Caco-2 (cell line): ENCODE data around the gene IL17RB. TPM values are rescaled to one million over a fixed set of nuclear protein-coding genes. Genes with fewer than 3 reads are reported as not detected.

Experiments used
- BruUV-seq: library from RNA; stranded (reverse); fragments of 400-500 nt; replicated peaks from 2 replicates; lab custom pipeline; 2021; lab: Mats Ljungman, UMichigan
- CTCF ChIA-PET: fragments of 300-600 bp; sonication (Branson Sonifier 250); formaldehyde crosslinking; loops from one replicate; lab custom pipeline; 2022; ENCODE audit warnings: antibody characterized with exemption; lab: Charles Lee
- POLR2A ChIA-PET: fragments of 300-600 bp; sonication (Branson Sonifier 250); formaldehyde crosslinking; loops from one replicate; lab custom pipeline; 2022; ENCODE audit warnings: antibody characterized with exemption; lab: Charles Lee
- DNase-seq, 2 experiments: peaks; one replicate each; pipeline versions ENCODE4 v3.0.0 to v3.0.0-alpha.2; 2020 to 2022
- H3K27me3 ChIP-seq: replicated peaks from 2 replicates; pipeline ENCODE4 v1.6.0; 2011; ENCODE audit warnings: low read length; ENCODE audit not compliant: control insufficient read depth, insufficient read depth
- H3K36me3 ChIP-seq: 2 replicates; pipeline ENCODE4 v1.5.1; 2011; ENCODE audit warnings: low read length; ENCODE audit not compliant: control insufficient read depth, insufficient read depth
- H3K4me1 ChIP-seq: fragments of 250-450 bp; sonication (Bioruptor Pico); 2 replicates; pipeline ENCODE4 v1.5.1; 2020; ENCODE audit warnings: mild to moderate bottlenecking
- H3K4me3 ChIP-seq: 2 replicates; pipeline ENCODE4 v1.5.1; 2011; ENCODE audit warnings: low read depth, mild to moderate bottlenecking, control low read depth, low read length
- H3K9me3 ChIP-seq: fragments of 250-450 bp; sonication (Bioruptor Pico); 2 replicates; pipeline ENCODE4 v1.5.1; 2020; ENCODE audit warnings: mild to moderate bottlenecking, moderate library complexity
- H3K27ac Mint-ChIP-seq: one replicate; pipeline ENCODE4 v1.8.0; 2022; ENCODE audit warnings: mixed read lengths; ENCODE audit not compliant: unreplicated experiment
- H3K27me3 Mint-ChIP-seq: one replicate; pipeline ENCODE4 v1.8.0; 2022; ENCODE audit warnings: mixed read lengths; ENCODE audit not compliant: insufficient read depth, unreplicated experiment
- H3K36me3 Mint-ChIP-seq: one replicate; pipeline ENCODE4 v1.8.0; 2022; ENCODE audit warnings: mild to moderate bottlenecking, mixed read lengths; ENCODE audit not compliant: insufficient read depth, unreplicated experiment
- H3K4me1 Mint-ChIP-seq: one replicate; pipeline ENCODE4 v1.8.0; 2022; ENCODE audit warnings: low read depth, mixed read lengths; ENCODE audit not compliant: unreplicated experiment
- H3K4me3 Mint-ChIP-seq: one replicate; pipeline ENCODE4 v1.8.0; 2022; ENCODE audit warnings: mild to moderate bottlenecking, moderate library complexity, mixed read lengths; ENCODE audit not compliant: unreplicated experiment
- H3K9me3 Mint-ChIP-seq: one replicate; pipeline ENCODE4 v1.8.0; 2022; ENCODE audit warnings: mixed read lengths; ENCODE audit not compliant: unreplicated experiment
- CTCF ChIP-seq, 2 experiments: fragments of 200-600 bp in 1 of 2; IDR thresholded peaks; 1 replicate in 1 of 2; 2 replicates in 1 of 2; pipeline versions ENCODE4 v1.5.1 to v1.8.0; 2011 to 2022; ENCODE audit warnings: antibody characterized with exemption in 1 of 2, control low read depth in 1 of 2, inconsistent platforms in 1 of 2, low read depth in 1 of 2, low read length in 1 of 2, mild to moderate bottlenecking in 1 of 2, moderate library complexity in 1 of 2; ENCODE audit not compliant: insufficient read depth in 1 of 2, severe bottlenecking in 1 of 2, unreplicated experiment in 1 of 2
- intact Hi-C: fragments of 100-400 bp; cut with micrococcal nuclease; formaldehyde crosslinking; loops from one replicate; pipeline ENCODE4 v1.10.0; 2022; ENCODE audit not compliant: unreplicated experiment
- total RNA-seq: library from RNA; stranded (reverse); gene quantifications from 2 replicates; pipeline ENCODE4 v1.2.3, GENCODE V29; 2022

IL17RB gene
- total RNA-seq, 1 experiment from 2014 or later: 27.5 TPM

GRCh38 chr3:53883008-53883407, 36.6 kb downstream of the IL17RB start:
- H3K36me3 Mint-ChIP-seq: peaks cover 38% of the 10 kb centered on the region
- BruUV-seq: no TSS peak
- ChIA-PET POLR2A (no interaction called here), CTCF (no interaction called here)
- intact Hi-C loops: no loop called here
- H3K4me1 Mint-ChIP-seq: peaks cover 21% of the 10 kb centered on the region
- no peaks in the 10 kb centered on the region for H3K27me3 Mint-ChIP-seq
- H3K4me3 Mint-ChIP-seq: peak overlapping the region; percentile 93
- no peak for TF ChIP-seq CTCF (IDR thresholded peaks at IDR 0.05; ENCODE audit: insufficient read depth in 1 of 2, low read depth in 1 of 2, low read length in 1 of 2, severe bottlenecking in 1 of 2, unreplicated experiment in 1 of 2)
- no peaks in the 10 kb centered on the region for H3K9me3 Mint-ChIP-seq
- H3K4me3 ChIP-seq: no peak overlapping the region
- no peak overlapping the region for H3K27ac Mint-ChIP-seq
- no peaks in the 10 kb centered on the region for H3K9me3 ChIP-seq
- no peaks in the 10 kb centered on the region for H3K27me3 ChIP-seq
- H3K4me1 ChIP-seq: peaks cover 13% of the 10 kb centered on the region
- peaks cover 2% of the 10 kb centered on the region; the same call in 1 of the 2 replicates for H3K36me3 ChIP-seq
- no peak for DNase-seq

- intact Hi-C loops: no loop called here
- H3K27ac Mint-ChIP-seq: no peak overlapping the region
- no peak for TF ChIP-seq CTCF (IDR thresholded peaks at IDR 0.05; ENCODE audit: insufficient read depth in 1 of 2, low read depth in 1 of 2, low read length in 1 of 2, severe bottlenecking in 1 of 2, unreplicated experiment in 1 of 2)
- H3K36me3 Mint-ChIP-seq: peaks cover 29% of the 10 kb centered on the region
- no peaks in the 10 kb centered on the region for H3K27me3 Mint-ChIP-seq
- DNase-seq: no peak
- H3K4me3 ChIP-seq: no peak overlapping the region
- H3K4me3 Mint-ChIP-seq: no peak overlapping the region
- H3K4me1 Mint-ChIP-seq: peaks cover 21% of the 10 kb centered on the region
- no peaks in the 10 kb centered on the region for H3K9me3 Mint-ChIP-seq
- peaks cover 13% of the 10 kb centered on the region for H3K4me1 ChIP-seq
- no peaks in the 10 kb centered on the region for H3K27me3 ChIP-seq
- POLR2A ChIA-PET: no interaction called here
- CTCF ChIA-PET: no interaction called here
- H3K36me3 ChIP-seq: no peaks in the 10 kb centered on the region; the same call in 1 of the 2 replicates
- H3K9me3 ChIP-seq: no peaks in the 10 kb centered on the region
- BruUV-seq: no TSS peak
These were observed 38.3 kb downstream of the IL17RB start for GRCh38 chr3:53884623-53885022.

- intact Hi-C loops: no loop called here
- Mint-ChIP-seq H3K4me3 (no peak overlapping the region), H3K36me3 (peaks cover 27% of the 10 kb centered on the region), H3K4me1 (peaks cover 15% of the 10 kb centered on the region), H3K27me3 (no peaks in the 10 kb centered on the region), H3K9me3 (no peaks in the 10 kb centered on the region), H3K27ac (no peak overlapping the region)
- no peaks in the 10 kb centered on the region; the same call in 1 of the 2 replicates for H3K36me3 ChIP-seq
- no TSS peak for BruUV-seq
- no peaks in the 10 kb centered on the region for H3K9me3 ChIP-seq
- TF ChIP-seq CTCF (IDR thresholded peaks at IDR 0.05; ENCODE audit: insufficient read depth in 1 of 2, low read depth in 1 of 2, low read length in 1 of 2, severe bottlenecking in 1 of 2, unreplicated experiment in 1 of 2): no peak
- ChIA-PET POLR2A (no interaction called here), CTCF (no interaction called here)
- peaks cover 12% of the 10 kb centered on the region for H3K4me1 ChIP-seq
- no peaks in the 10 kb centered on the region for H3K27me3 ChIP-seq
- H3K4me3 ChIP-seq: no peak overlapping the region
- DNase-seq: no peak
These were observed 38.9 kb downstream of the IL17RB start for GRCh38 chr3:53885239-53885638.
